Spinal cord (tissue), 10 donors: ENCODE measurements around the gene ZIC4. TPM values are rescaled to one million over a fixed set of nuclear protein-coding genes. Genes with fewer than 3 reads are reported as not detected.

Source experiments
- DNase-seq, 6 donors: peaks; one replicate each; pipeline versions ENCODE4 v3.0.0 to v3.0.0-alpha.2; 2013 to 2015; ENCODE audit warnings: low spot score in 6 of 6, low read depth in 4 of 6
- H3K27ac ChIP-seq: one replicate; pipeline ENCODE4 v1.5.1; 2013; ENCODE audit warnings: low read depth, low read length, control low read depth
- H3K27me3 ChIP-seq: one replicate; pipeline ENCODE4 v1.6.1; 2013; ENCODE audit warnings: low read length; ENCODE audit not compliant: control insufficient read depth, insufficient read depth
- H3K36me3 ChIP-seq: one replicate; pipeline ENCODE4 v1.6.1; 2013; ENCODE audit warnings: low read length; ENCODE audit not compliant: control insufficient read depth, insufficient read depth
- H3K4me1 ChIP-seq: one replicate; pipeline ENCODE4 v1.6.1; 2013; ENCODE audit warnings: low read length; ENCODE audit not compliant: control insufficient read depth, insufficient read depth
- H3K4me3 ChIP-seq: one replicate; pipeline ENCODE4 v1.5.1; 2013; ENCODE audit warnings: low read depth, low read length, control low read depth
- H3K9me3 ChIP-seq: one replicate; pipeline ENCODE4 v1.6.1; 2013; ENCODE audit warnings: low read length; ENCODE audit not compliant: control insufficient read depth, insufficient read depth
- WGBS: methylation state at CpG from one replicate; pipeline ENCODE4 v1.1.5; 2013; ENCODE audit warnings: missing lambda C conversion rate; ENCODE audit not compliant: insufficient coverage; 5-methylcytosine and 5-hydroxymethylcytosine counted together
- polyA plus RNA-seq, 2 donors: library from polyadenylated mRNA; unstranded; fragments of 120-200 nt; gene quantifications; one replicate each; pipeline ENCODE4 v1.2.1, GENCODE V29; 2013; ENCODE audit not compliant: insufficient read length in 2 of 2
- total RNA-seq, 2 donors: library from RNA; depleted of rRNA in 1 of 2; stranded (reverse); fragments of 120-200 nt in 1 of 2; fragments of >200 nt in 1 of 2; gene quantifications; one replicate each; pipeline versions ENCODE4 v1.2.3 to v1.2.4, GENCODE V29; 2013 to 2014
- donor health status: healthy.

ZIC4 gene
- total and polyA plus RNA-seq, 4 donors, result 12.2 to 33.0 (median 26.0) TPM

GRCh38 chr3:147407498-147408187, 1.3 kb upstream of the ZIC4 start:
- H3K9me3 ChIP-seq, result no peaks in the 10 kb centered on the region
- H3K27ac ChIP-seq, result peak overlapping the region; percentile 97
- WGBS, result 2% methylated on average over 10 of the region's 27 CpGs
- H3K36me3 ChIP-seq, result peaks cover 18% of the 10 kb centered on the region
- peaks cover 95% of the 10 kb centered on the region for H3K27me3 ChIP-seq
- H3K4me1 ChIP-seq, result peaks cover 62% of the 10 kb centered on the region
- peak in 2 of 6 donors; percentile 60 to 86 for DNase-seq
- H3K4me3 ChIP-seq, result peak overlapping the region; percentile 62

- Histone ChIP-seq H3K27me3 (peaks cover 93% of the 10 kb centered on the region), H3K4me3 (peak overlapping the region; percentile 62), H3K9me3 (no peaks in the 10 kb centered on the region), H3K4me1 (peaks cover 59% of the 10 kb centered on the region), H3K36me3 (peaks cover 15% of the 10 kb centered on the region), H3K27ac (peak overlapping the region; percentile 97)
- DNase-seq, result peak in 1 of 6 donors; percentile 60
- WGBS, result 9% methylated on average over 13 of the region's 17 CpGs
Observed at GRCh38 chr3:147407114-147407497, 763 bp upstream of the ZIC4 start.

- Histone ChIP-seq H3K36me3 (peaks cover 4% of the 10 kb centered on the region), H3K4me1 (peaks cover 49% of the 10 kb centered on the region), H3K27ac (peak overlapping the region; percentile 97), H3K27me3 (peaks cover 91% of the 10 kb centered on the region), H3K4me3 (peak overlapping the region; percentile 62), H3K9me3 (no peaks in the 10 kb centered on the region)
- 19% methylated on average over 26 of the region's 27 CpGs for WGBS
- peak in 1 of 6 donors; percentile 62 for DNase-seq
Observed at GRCh38 chr3:147405231-147406027, 914 bp downstream of the ZIC4 start.

- Histone ChIP-seq H3K36me3 (no peaks in the 10 kb centered on the region), H3K4me3 (peak overlapping the region; percentile 62), H3K27ac (peak overlapping the region; percentile 97), H3K9me3 (no peaks in the 10 kb centered on the region), H3K27me3 (peaks cover 91% of the 10 kb centered on the region), H3K4me1 (peaks cover 44% of the 10 kb centered on the region)
- WGBS, result 21% methylated on average over 14 of the region's 16 CpGs
- peak in 1 of 6 donors; percentile 38 for DNase-seq
Observed at GRCh38 chr3:147404800-147405230, 1.5 kb downstream of the ZIC4 start.

GRCh38 chr3:147404000-147404799, 2.1 kb downstream of the ZIC4 start:
- peak in 1 of 6 donors; percentile 27 for DNase-seq
- Histone ChIP-seq H3K4me1 (peaks cover 38% of the 10 kb centered on the region), H3K9me3 (no peaks in the 10 kb centered on the region), H3K36me3 (no peaks in the 10 kb centered on the region), H3K4me3 (peak overlapping the region; percentile 62), H3K27ac (peak overlapping the region; percentile 97), H3K27me3 (peaks cover 91% of the 10 kb centered on the region)
- 41% methylated on average over 8 of the region's 11 CpGs for WGBS

GRCh38 chr3:147403511-147403910, 2.8 kb downstream of the ZIC4 start:
- peak in 1 of 6 donors; percentile 65 for DNase-seq
- Histone ChIP-seq H3K4me1 (peaks cover 36% of the 10 kb centered on the region), H3K9me3 (no peaks in the 10 kb centered on the region), H3K36me3 (no peaks in the 10 kb centered on the region), H3K27ac (peak overlapping the region; percentile 97), H3K27me3 (peaks cover 92% of the 10 kb centered on the region), H3K4me3 (peak overlapping the region; percentile 62)
- WGBS, result 24% methylated on average over 3 of the region's 5 CpGs

GRCh38 chr3:147402159-147402558, 4.2 kb downstream of the ZIC4 start:
- H3K27me3 ChIP-seq, result peaks cover 92% of the 10 kb centered on the region

GRCh38 chr3:147401421-147401820, 4.9 kb downstream of the ZIC4 start:
- Histone ChIP-seq H3K36me3 (peaks cover under 1% of the 10 kb centered on the region), H3K4me3 (no peak overlapping the region), H3K27ac (no peak overlapping the region), H3K4me1 (peaks cover 51% of the 10 kb centered on the region), H3K27me3 (peaks cover 92% of the 10 kb centered on the region), H3K9me3 (no peaks in the 10 kb centered on the region)
- no CpG with 5 or more reads among the region's 1 CpG for WGBS
- no peak for DNase-seq

More at GRCh38 chr3:147402159-147402558, 4.2 kb downstream of the ZIC4 start:
- DNase-seq, result no peak
- H3K9me3 ChIP-seq, result no peaks in the 10 kb centered on the region
- H3K4me1 ChIP-seq, result peaks cover 47% of the 10 kb centered on the region
- 50% methylated on average over 1 of the region's 5 CpGs for WGBS
- H3K27ac ChIP-seq, result no peak overlapping the region
- no peak overlapping the region for H3K4me3 ChIP-seq
- H3K36me3 ChIP-seq, result no peaks in the 10 kb centered on the region

GRCh38 chr3:147400999-147401398, 5.3 kb downstream of the ZIC4 start:
- Histone ChIP-seq H3K36me3 (peaks cover 4% of the 10 kb centered on the region), H3K4me3 (no peak overlapping the region), H3K4me1 (peaks cover 51% of the 10 kb centered on the region), H3K9me3 (no peaks in the 10 kb centered on the region), H3K27me3 (peaks cover 92% of the 10 kb centered on the region), H3K27ac (no peak overlapping the region)
- no peak for DNase-seq
- 33% methylated on average over 1 of the region's 1 CpG for WGBS
